ENCODE data around the gene WDR55. TPM values are rescaled to one million over a fixed set of nuclear protein-coding genes. Genes with fewer than 3 reads are reported as not detected.
"Not testable (repeated sequence)": the region's sequence is repeated elsewhere in the genome, so short reads cannot be mapped to it uniquely, and the experiment has no call there.

WDR55 gene
- total RNA-seq, 2 donors from 2014 or later = 20.4 to 23.1 TPM

DNA sequence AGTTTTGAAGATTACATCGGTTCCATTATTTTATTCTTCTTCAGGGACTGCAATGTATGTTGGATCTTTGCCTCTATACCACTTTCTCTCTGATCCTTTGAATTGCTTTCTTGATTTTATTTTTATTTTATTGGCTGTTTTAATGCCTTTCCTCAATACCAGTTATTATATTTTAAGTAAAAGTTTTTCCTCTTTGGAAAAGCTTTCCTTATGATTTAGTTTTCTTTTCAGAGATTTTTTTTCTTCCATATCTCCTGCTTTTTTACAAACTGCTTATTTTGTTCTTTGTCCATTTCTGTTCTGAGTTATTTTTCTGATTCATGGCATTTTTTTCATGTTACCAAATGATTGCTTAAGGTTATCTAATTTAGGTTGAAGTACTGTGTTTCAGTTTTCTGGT lies 47.1 kb downstream of the WDR55 start:
- TF ChIP-seq, protein P1, sequence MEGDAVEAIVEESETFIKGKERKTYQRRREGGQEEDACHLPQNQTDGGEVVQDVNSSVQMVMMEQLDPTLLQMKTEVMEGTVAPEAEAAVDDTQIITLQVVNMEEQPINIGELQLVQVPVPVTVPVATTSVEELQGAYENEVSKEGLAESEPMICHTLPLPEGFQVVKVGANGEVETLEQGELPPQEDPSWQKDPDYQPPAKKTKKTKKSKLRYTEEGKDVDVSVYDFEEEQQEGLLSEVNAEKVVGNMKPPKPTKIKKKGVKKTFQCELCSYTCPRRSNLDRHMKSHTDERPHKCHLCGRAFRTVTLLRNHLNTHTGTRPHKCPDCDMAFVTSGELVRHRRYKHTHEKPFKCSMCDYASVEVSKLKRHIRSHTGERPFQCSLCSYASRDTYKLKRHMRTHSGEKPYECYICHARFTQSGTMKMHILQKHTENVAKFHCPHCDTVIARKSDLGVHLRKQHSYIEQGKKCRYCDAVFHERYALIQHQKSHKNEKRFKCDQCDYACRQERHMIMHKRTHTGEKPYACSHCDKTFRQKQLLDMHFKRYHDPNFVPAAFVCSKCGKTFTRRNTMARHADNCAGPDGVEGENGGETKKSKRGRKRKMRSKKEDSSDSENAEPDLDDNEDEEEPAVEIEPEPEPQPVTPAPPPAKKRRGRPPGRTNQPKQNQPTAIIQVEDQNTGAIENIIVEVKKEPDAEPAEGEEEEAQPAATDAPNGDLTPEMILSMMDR (conservative IDR thresholded peaks at IDR 0.05) = no peak
- Histone ChIP-seq H3K9ac (ENCODE audit: extremely low read depth, low read length, poor library complexity, severe bottlenecking) (no peak overlapping the region), H3K27ac (ENCODE audit: low read depth, low read length) (no peak overlapping the region), H3K4me1 (ENCODE audit: control insufficient read depth, insufficient read depth, low read length) (no peaks in the 10 kb centered on the region), H3K9me3 (ENCODE audit: control insufficient read depth, low read length) (no peaks in the 10 kb centered on the region), H3K4me3 (ENCODE audit: low read length) (peak overlapping the region; percentile 72), H3K36me3 (ENCODE audit: control insufficient read depth, insufficient read depth, low read length) (peaks cover 7% of the 10 kb centered on the region), H3K27me3 (ENCODE audit: control insufficient read depth, insufficient read depth, low read length, poor library complexity, severe bottlenecking) (no peaks in the 10 kb centered on the region)
- peak overlapping the region; percentile 70 for H3K4me3 Mint-ChIP-seq
- 88% methylated on average over 1 of the region's 1 CpG; no CpG with 5 or more reads in 1 of the 2 experiments for WGBS, 2 experiments (ENCODE audit: insufficient coverage in 1 of 2, insufficient read length in 1 of 2)
- H3K4me1 Mint-ChIP-seq = peaks cover 8% of the 10 kb centered on the region
- no peak overlapping the region for H3K27ac Mint-ChIP-seq
- no peaks in the 10 kb centered on the region for H3K36me3 Mint-ChIP-seq (ENCODE audit: low read depth)
- DNase-seq = no peak
- no peaks in the 10 kb centered on the region for H3K9me3 Mint-ChIP-seq
- H3K27me3 Mint-ChIP-seq (ENCODE audit: insufficient read depth) = peaks cover 2% of the 10 kb centered on the region

DNA sequence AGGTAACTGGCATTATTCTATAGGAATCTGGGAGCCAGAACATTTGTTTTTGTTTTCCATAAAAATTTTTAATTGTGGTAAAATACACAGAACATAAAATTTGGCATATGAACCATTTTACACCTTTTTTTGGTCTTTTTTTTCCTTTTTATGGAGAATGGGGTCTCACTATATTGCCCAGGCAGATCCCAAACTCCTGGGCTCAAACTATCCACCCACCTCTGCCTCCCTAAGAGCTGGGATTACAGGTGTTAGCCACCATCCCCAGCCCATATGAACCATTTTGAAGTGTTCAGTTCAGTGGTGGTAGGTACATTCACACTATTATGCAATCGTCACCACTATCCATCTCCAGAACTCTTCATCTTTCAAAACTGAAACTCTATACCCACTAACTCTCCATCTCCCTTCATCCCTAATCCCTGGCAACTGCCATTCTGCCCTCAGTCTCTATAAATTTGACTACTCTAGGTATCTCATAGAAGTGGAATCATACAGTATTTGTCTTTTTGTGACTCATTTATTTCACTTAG lies 48.9 kb downstream of the WDR55 start:
- Mint-ChIP-seq H3K4me1 (peaks cover 8% of the 10 kb centered on the region), H3K36me3 (ENCODE audit: low read depth) (no peaks in the 10 kb centered on the region), H3K4me3 (no peak overlapping the region), H3K27ac (no peak overlapping the region), H3K9me3 (no peaks in the 10 kb centered on the region), H3K27me3 (ENCODE audit: insufficient read depth) (peaks cover 2% of the 10 kb centered on the region)
- Histone ChIP-seq H3K4me3 (ENCODE audit: low read length) (no peak overlapping the region), H3K9ac (ENCODE audit: extremely low read depth, low read length, poor library complexity, severe bottlenecking) (no peak overlapping the region), H3K36me3 (ENCODE audit: control insufficient read depth, insufficient read depth, low read length) (no peaks in the 10 kb centered on the region), H3K9me3 (ENCODE audit: control insufficient read depth, low read length) (no peaks in the 10 kb centered on the region), H3K27me3 (ENCODE audit: control insufficient read depth, insufficient read depth, low read length, poor library complexity, severe bottlenecking) (no peaks in the 10 kb centered on the region), H3K4me1 (ENCODE audit: control insufficient read depth, insufficient read depth, low read length) (peaks cover 4% of the 10 kb centered on the region), H3K27ac (ENCODE audit: low read depth, low read length) (no peak overlapping the region)
- no peak for DNase-seq
- TF ChIP-seq, protein P1 (conservative IDR thresholded peaks at IDR 0.05) = no peak
- 90 to 95% methylated on average over 1 of the region's 1 CpG for WGBS, 2 experiments (ENCODE audit: insufficient coverage in 1 of 2, insufficient read length in 1 of 2)

DNA sequence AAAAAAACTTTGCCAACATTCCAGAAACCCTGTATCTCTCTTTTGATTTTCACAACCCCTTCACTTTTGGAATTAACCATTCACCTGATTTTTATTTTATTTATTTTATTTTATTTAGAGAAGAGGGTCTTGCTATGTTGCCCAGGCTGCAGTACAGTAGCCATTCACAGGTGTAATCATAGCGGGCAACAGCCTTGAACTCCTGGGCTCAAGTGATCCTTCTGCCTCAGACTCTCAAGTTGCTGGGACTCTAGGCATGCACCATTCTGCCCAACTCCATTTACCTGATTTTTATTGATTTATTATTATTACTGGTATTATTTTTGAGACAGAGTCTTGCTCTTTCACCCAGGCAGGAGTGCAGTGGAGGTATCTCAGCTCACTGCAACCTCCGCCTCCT lies 51.5 kb downstream of the WDR55 start:
- not testable (repeated sequence) for H3K9me3 ChIP-seq (ENCODE audit: control insufficient read depth, low read length); H3K9me3 Mint-ChIP-seq; H3K36me3 Mint-ChIP-seq (ENCODE audit: low read depth); H3K4me1 ChIP-seq (ENCODE audit: control insufficient read depth, insufficient read depth, low read length); H3K4me3 Mint-ChIP-seq; H3K9ac ChIP-seq (ENCODE audit: extremely low read depth, low read length, poor library complexity, severe bottlenecking); H3K36me3 ChIP-seq (ENCODE audit: control insufficient read depth, insufficient read depth, low read length); H3K27ac Mint-ChIP-seq; H3K27me3 Mint-ChIP-seq (ENCODE audit: insufficient read depth); H3K4me3 ChIP-seq (ENCODE audit: low read length); H3K4me1 Mint-ChIP-seq; H3K27me3 ChIP-seq (ENCODE audit: control insufficient read depth, insufficient read depth, low read length, poor library complexity, severe bottlenecking); DNase-seq; H3K27ac ChIP-seq (ENCODE audit: low read depth, low read length)
- 83 to 89% methylated on average over 1 to 2 of the region's 2 CpGs for WGBS, 2 experiments (ENCODE audit: insufficient coverage in 1 of 2, insufficient read length in 1 of 2)

DNA sequence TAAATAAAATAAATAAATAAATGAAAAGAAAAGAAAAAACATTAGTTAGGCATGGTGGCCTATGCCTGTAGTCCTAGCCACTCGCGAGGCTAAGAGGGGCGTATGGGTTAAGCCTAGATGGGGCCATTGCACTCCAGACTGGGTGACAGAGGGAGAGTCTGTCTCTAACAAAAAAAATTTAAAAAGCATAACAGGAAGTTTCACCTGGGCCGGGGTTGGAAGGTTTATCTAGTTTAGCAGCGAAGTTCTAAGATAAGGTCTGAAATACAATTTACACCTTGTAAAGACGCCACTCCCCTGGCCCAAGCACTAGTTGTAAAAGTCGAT lies 53.5 kb downstream of the WDR55 start:
- H3K4me3 ChIP-seq (ENCODE audit: low read length) = no peak overlapping the region
- Mint-ChIP-seq H3K9me3 (no peaks in the 10 kb centered on the region), H3K27me3 (ENCODE audit: insufficient read depth) (peaks cover 3% of the 10 kb centered on the region), H3K36me3 (ENCODE audit: low read depth) (no peaks in the 10 kb centered on the region), H3K27ac (peak overlapping the region; percentile 86), H3K4me3 (no peak overlapping the region), H3K4me1 (no peaks in the 10 kb centered on the region)
- H3K27me3 ChIP-seq (ENCODE audit: control insufficient read depth, insufficient read depth, low read length, poor library complexity, severe bottlenecking) = no peaks in the 10 kb centered on the region
- peaks cover 6% of the 10 kb centered on the region for H3K4me1 ChIP-seq (ENCODE audit: control insufficient read depth, insufficient read depth, low read length)
- H3K9me3 ChIP-seq (ENCODE audit: control insufficient read depth, low read length) = no peaks in the 10 kb centered on the region
- no peaks in the 10 kb centered on the region for H3K36me3 ChIP-seq (ENCODE audit: control insufficient read depth, insufficient read depth, low read length)
- 79 to 84% methylated on average over 7 of the region's 7 CpGs for WGBS, 2 experiments (ENCODE audit: insufficient coverage in 1 of 2, insufficient read length in 1 of 2)
- TF ChIP-seq, protein P1 (conservative IDR thresholded peaks at IDR 0.05) = no peak
- no peak overlapping the region for H3K27ac ChIP-seq (ENCODE audit: low read depth, low read length)
- DNase-seq = no peak
- no peak overlapping the region for H3K9ac ChIP-seq (ENCODE audit: extremely low read depth, low read length, poor library complexity, severe bottlenecking)

DNA sequence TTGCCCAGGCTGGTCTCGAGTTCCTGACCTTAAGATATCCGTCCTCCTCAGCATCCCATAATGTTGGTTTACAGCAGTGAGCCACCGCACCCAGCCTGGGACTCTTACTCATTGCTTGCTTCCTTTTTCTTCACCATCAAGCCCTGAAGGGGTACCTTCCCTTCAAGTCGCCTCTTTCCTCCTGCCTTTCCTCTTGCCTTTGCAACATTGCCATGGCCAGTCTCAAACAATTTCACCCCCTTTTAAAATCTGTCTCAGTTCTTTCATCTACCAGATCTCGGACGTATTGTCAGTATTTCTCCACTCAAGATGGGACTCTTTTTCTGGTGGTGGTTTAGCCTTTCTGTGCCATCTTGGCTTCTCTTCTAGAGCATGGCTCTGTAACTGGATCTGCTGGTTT lies 56.0 kb downstream of the WDR55 start:
- H3K27me3 Mint-ChIP-seq (ENCODE audit: insufficient read depth); H3K27ac ChIP-seq (ENCODE audit: low read depth, low read length); H3K4me1 Mint-ChIP-seq; H3K9me3 Mint-ChIP-seq; H3K4me3 ChIP-seq (ENCODE audit: low read length); H3K27ac Mint-ChIP-seq; DNase-seq; H3K4me3 Mint-ChIP-seq; H3K9ac ChIP-seq (ENCODE audit: extremely low read depth, low read length, poor library complexity, severe bottlenecking); H3K9me3 ChIP-seq (ENCODE audit: control insufficient read depth, low read length); H3K4me1 ChIP-seq (ENCODE audit: control insufficient read depth, insufficient read depth, low read length); H3K36me3 ChIP-seq (ENCODE audit: control insufficient read depth, insufficient read depth, low read length); H3K27me3 ChIP-seq (ENCODE audit: control insufficient read depth, insufficient read depth, low read length, poor library complexity, severe bottlenecking); H3K36me3 Mint-ChIP-seq (ENCODE audit: low read depth): not testable (repeated sequence)
- 57 to 69% methylated on average over 2 to 6 of the region's 6 CpGs for WGBS, 2 experiments (ENCODE audit: insufficient coverage in 1 of 2, insufficient read length in 1 of 2)

Measured in endodermal cell (in vitro differentiated cells).